Neural crest cell (in vitro differentiated cells): ENCODE measurements around the gene SPAG9. TPM values are rescaled to one million over a fixed set of nuclear protein-coding genes. Genes with fewer than 3 reads are reported as not detected.
A peak's percentile ranks its signal among the peaks of the same experiment; 100 is the strongest.

Experiments
- DNase-seq: peaks from one replicate; pipeline ENCODE4 v3.0.0; 2021; ENCODE audit warnings: low read depth, mixed read lengths, low spot score
- H3K27ac Mint-ChIP-seq: one replicate; pipeline ENCODE4 v1.8.0; 2021; ENCODE audit warnings: mild to moderate bottlenecking, mixed read lengths; ENCODE audit not compliant: unreplicated experiment
- H3K27me3 Mint-ChIP-seq: 2 replicates; pipeline ENCODE4 v1.8.0; 2021; ENCODE audit warnings: low read depth, mild to moderate bottlenecking, mixed read lengths
- H3K36me3 Mint-ChIP-seq: 2 replicates; pipeline ENCODE4 v1.8.0; 2021; ENCODE audit warnings: low read depth, mild to moderate bottlenecking, mixed read lengths
- H3K4me1 Mint-ChIP-seq: 2 replicates; pipeline ENCODE4 v1.8.0; 2021; ENCODE audit warnings: mixed read lengths
- H3K4me3 Mint-ChIP-seq: one replicate; pipeline ENCODE4 v1.8.0; 2021; ENCODE audit warnings: mild to moderate bottlenecking, mixed read lengths
- H3K9me3 Mint-ChIP-seq: 2 replicates; pipeline ENCODE4 v1.8.0; 2021; ENCODE audit warnings: mixed read lengths
- CTCF ChIP-seq: fragments of 200-600 bp; sonication (generic); conservative IDR thresholded peaks from 2 replicates; pipeline ENCODE4 v1.5.0; 2021; ENCODE audit warnings: antibody characterized with exemption, mild to moderate bottlenecking
- total RNA-seq: library from RNA; stranded (reverse); gene quantifications from 2 replicates; pipeline ENCODE4 v1.2.1, GENCODE V29; 2021

The SPAG9 gene
- total RNA-seq, 1 donor from 2014 or later: 116 TPM

GRCh38 chr17:51060396-51060795 lies 60.3 kb downstream of the SPAG9 start:
- no peak overlapping the region for H3K27ac Mint-ChIP-seq
- no peaks in the 10 kb centered on the region for H3K9me3 Mint-ChIP-seq
- H3K4me3 Mint-ChIP-seq: no peak overlapping the region
- peaks cover 27% of the 10 kb centered on the region for H3K4me1 Mint-ChIP-seq
- no peak for DNase-seq
- TF ChIP-seq CTCF: no peak
- no peaks in the 10 kb centered on the region for H3K36me3 Mint-ChIP-seq
- no peaks in the 10 kb centered on the region for H3K27me3 Mint-ChIP-seq

GRCh38 chr17:51059781-51060180 lies 60.9 kb downstream of the SPAG9 start:
- Mint-ChIP-seq H3K9me3 (no peaks in the 10 kb centered on the region), H3K27me3 (no peaks in the 10 kb centered on the region), H3K27ac (no peak overlapping the region), H3K4me1 (peaks cover 27% of the 10 kb centered on the region), H3K36me3 (no peaks in the 10 kb centered on the region), H3K4me3 (no peak overlapping the region)
- TF ChIP-seq CTCF: no peak
- no peak for DNase-seq

- no peak overlapping the region for H3K27ac Mint-ChIP-seq
- H3K9me3 Mint-ChIP-seq: no peaks in the 10 kb centered on the region
- DNase-seq: no peak
- H3K36me3 Mint-ChIP-seq: no peaks in the 10 kb centered on the region
- no peak overlapping the region for H3K4me3 Mint-ChIP-seq
- peaks cover 27% of the 10 kb centered on the region for H3K4me1 Mint-ChIP-seq
- no peak for TF ChIP-seq CTCF
- no peaks in the 10 kb centered on the region for H3K27me3 Mint-ChIP-seq
These were observed 63.1 kb downstream of the SPAG9 start for GRCh38 chr17:51057534-51057933.

GRCh38 chr17:51056813-51057510 lies 63.7 kb downstream of the SPAG9 start:
- Mint-ChIP-seq H3K27ac (peak overlapping the region; percentile 90), H3K4me3 (peak overlapping the region; percentile 12), H3K36me3 (no peaks in the 10 kb centered on the region), H3K27me3 (no peaks in the 10 kb centered on the region), H3K9me3 (no peaks in the 10 kb centered on the region), H3K4me1 (peaks cover 32% of the 10 kb centered on the region)
- peak; percentile 32 for DNase-seq
- TF ChIP-seq CTCF: peak; percentile 72

GRCh38 chr17:51054748-51055147 lies 65.9 kb downstream of the SPAG9 start:
- Mint-ChIP-seq H3K4me1 (peaks cover 44% of the 10 kb centered on the region), H3K36me3 (no peaks in the 10 kb centered on the region), H3K9me3 (no peaks in the 10 kb centered on the region), H3K27me3 (no peaks in the 10 kb centered on the region), H3K4me3 (no peak overlapping the region), H3K27ac (no peak overlapping the region)
- TF ChIP-seq CTCF: no peak
- DNase-seq: no peak
